Measurements from ENCODE around the gene CCDC146. TPM values are rescaled to one million over a fixed set of nuclear protein-coding genes. Genes with fewer than 3 reads are reported as not detected.
"Not testable (repeated sequence)": the region's sequence is repeated elsewhere in the genome, so short reads cannot be mapped to it uniquely, and the experiment has no call there.

The CCDC146 gene
- total and polyA plus RNA-seq, 2 of the 8 experiments (the other 6 are each of a cell fraction or from before 2014, with no cell fraction given), result 0.88 to 2.4 TPM

GRCh38 chr7:77152232-77152631 lies 29.8 kb downstream of the CCDC146 start:
- H3K14ac ChIP-seq (ENCODE audit: insufficient read length); POLR2A ChIA-PET (ENCODE audit: partially characterized antibody); H4K20me1 ChIP-seq (replicated peaks in 1 of 2; ENCODE audit: control insufficient read depth in 1 of 2, insufficient read depth in 2 of 2, low read length in 2 of 2); H3K4me2 ChIP-seq (ENCODE audit: insufficient read depth in 1 of 2, low read depth in 2 of 2, low read length in 2 of 2); H3K18ac ChIP-seq (ENCODE audit: extremely low read depth, low read length); H3K27me3 ChIP-seq (replicated peaks in 1 of 4; ENCODE audit: control insufficient read depth in 3 of 4, extremely low read depth in 1 of 4, insufficient read depth in 3 of 4, low read length in 3 of 4); H2BK15ac ChIP-seq (ENCODE audit: low read length); H3K23me2 ChIP-seq (ENCODE audit: low read depth, low read length); H3K4me3 ChIP-seq (ENCODE audit: extremely low read depth in 1 of 4, insufficient read depth in 2 of 4, low read depth in 3 of 4, low read length in 4 of 4); H3K27ac ChIP-seq (ENCODE audit: low read depth, low read length); H3K4ac ChIP-seq (replicated peaks; ENCODE audit: insufficient read length, low read depth, low read length); CTCF ChIA-PET (ENCODE audit: partially characterized antibody); H2BK120ac ChIP-seq (replicated peaks; ENCODE audit: low read depth, low read length); H3K9ac ChIP-seq (replicated peaks in 1 of 4; ENCODE audit: extremely low read depth in 1 of 4, low read depth in 3 of 4, low read length in 3 of 4); FAIRE-seq; H3K9me3 ChIP-seq (ENCODE audit: insufficient read depth in 2 of 2, low read depth in 1 of 2, low read length in 1 of 2); H2BK20ac ChIP-seq (ENCODE audit: low read length); H2BK12ac ChIP-seq (ENCODE audit: low read depth, low read length); H2AFZ ChIP-seq (ENCODE audit: low read length); DNase-seq (ENCODE audit: low read depth in 1 of 2, low spot score in 2 of 2); H3K4me1 ChIP-seq (replicated peaks in 1 of 4; ENCODE audit: control insufficient read depth in 3 of 4, insufficient read depth in 4 of 4, low read length in 3 of 4); H3K23ac ChIP-seq (ENCODE audit: insufficient read length); H4K8ac ChIP-seq (ENCODE audit: extremely low read depth, insufficient read depth, low read length); H2AK5ac ChIP-seq (ENCODE audit: low read depth, low read length); H4K91ac ChIP-seq (replicated peaks; ENCODE audit: insufficient read length, low read length); H3K56ac ChIP-seq (replicated peaks; ENCODE audit: insufficient read length, low read depth, low read length); H3K36me3 ChIP-seq (ENCODE audit: control insufficient read depth in 2 of 4, insufficient read depth in 4 of 4, low read length in 3 of 4); H3K79me1 ChIP-seq (ENCODE audit: low read depth, low read length); H2BK5ac ChIP-seq (ENCODE audit: low read depth, low read length); H3K79me2 ChIP-seq (ENCODE audit: control insufficient read depth in 1 of 2, insufficient read depth in 2 of 2, low read length in 2 of 2); H4K5ac ChIP-seq (ENCODE audit: insufficient read length, low read depth, low read length): not testable (repeated sequence)

- H3K9ac ChIP-seq (replicated peaks in 1 of 4; ENCODE audit: extremely low read depth in 1 of 4, low read depth in 3 of 4, low read length in 3 of 4); H4K8ac ChIP-seq (ENCODE audit: extremely low read depth, insufficient read depth, low read length); H2BK5ac ChIP-seq (ENCODE audit: low read depth, low read length); H2BK20ac ChIP-seq (ENCODE audit: low read length); H3K9me3 ChIP-seq (ENCODE audit: insufficient read depth in 2 of 2, low read depth in 1 of 2, low read length in 1 of 2); H3K56ac ChIP-seq (replicated peaks; ENCODE audit: insufficient read length, low read depth, low read length); H2AK5ac ChIP-seq (ENCODE audit: low read depth, low read length); POLR2A ChIA-PET (ENCODE audit: partially characterized antibody); H4K91ac ChIP-seq (replicated peaks; ENCODE audit: insufficient read length, low read length); H4K20me1 ChIP-seq (replicated peaks in 1 of 2; ENCODE audit: control insufficient read depth in 1 of 2, insufficient read depth in 2 of 2, low read length in 2 of 2); CTCF ChIA-PET (ENCODE audit: partially characterized antibody); H4K5ac ChIP-seq (ENCODE audit: insufficient read length, low read depth, low read length); H3K4ac ChIP-seq (replicated peaks; ENCODE audit: insufficient read length, low read depth, low read length); H2BK12ac ChIP-seq (ENCODE audit: low read depth, low read length); H3K79me1 ChIP-seq (ENCODE audit: low read depth, low read length); H3K23ac ChIP-seq (ENCODE audit: insufficient read length); DNase-seq (ENCODE audit: low read depth in 1 of 2, low spot score in 2 of 2); H2BK15ac ChIP-seq (ENCODE audit: low read length); H2BK120ac ChIP-seq (replicated peaks; ENCODE audit: low read depth, low read length); H3K4me2 ChIP-seq (ENCODE audit: insufficient read depth in 1 of 2, low read depth in 2 of 2, low read length in 2 of 2); H3K79me2 ChIP-seq (ENCODE audit: control insufficient read depth in 1 of 2, insufficient read depth in 2 of 2, low read length in 2 of 2); H3K18ac ChIP-seq (ENCODE audit: extremely low read depth, low read length); H3K4me3 ChIP-seq (ENCODE audit: extremely low read depth in 1 of 4, insufficient read depth in 2 of 4, low read depth in 3 of 4, low read length in 4 of 4); H3K27me3 ChIP-seq (replicated peaks in 1 of 4; ENCODE audit: control insufficient read depth in 3 of 4, extremely low read depth in 1 of 4, insufficient read depth in 3 of 4, low read length in 3 of 4); H3K14ac ChIP-seq (ENCODE audit: insufficient read length); H3K36me3 ChIP-seq (ENCODE audit: control insufficient read depth in 2 of 4, insufficient read depth in 4 of 4, low read length in 3 of 4); H3K4me1 ChIP-seq (replicated peaks in 1 of 4; ENCODE audit: control insufficient read depth in 3 of 4, insufficient read depth in 4 of 4, low read length in 3 of 4); H3K27ac ChIP-seq (ENCODE audit: low read depth, low read length); H2AFZ ChIP-seq (ENCODE audit: low read length); H3K23me2 ChIP-seq (ENCODE audit: low read depth, low read length): not testable (repeated sequence)
- peak; percentile 50 for FAIRE-seq
- WGBS, 2 experiments (ENCODE audit: extremely low coverage in 1 of 2, insufficient coverage in 1 of 2, insufficient read length in 1 of 2, insufficient replicate concordance in 2 of 2, low coverage in 1 of 2, low lambda C conversion rate in 2 of 2, missing lambda C conversion rate in 1 of 2), result 69% methylated on average over 3 of the region's 3 CpGs; no CpG with 5 or more reads in 1 of the 2 experiments
Measured at GRCh38 chr7:77154917-77155464, 32.6 kb downstream of the CCDC146 start.

All from H1 (cell line).